ENCODE results near the gene TNS1. TPM values are rescaled to one million over a fixed set of nuclear protein-coding genes. Genes with fewer than 3 reads are reported as not detected.

The TNS1 gene
- total RNA-seq, 2 donors from 2014 or later, result 1,836 to 2,296 TPM

- DNase-seq (ENCODE audit: low spot score), result no peak
- ATAC-seq (ENCODE audit: insufficient number of reproducible peaks, low FRiP score, low read depth), result no peak
- peaks cover 35 to 78% of the 10 kb centered on the region in 2 donors for H3K4me1 ChIP-seq (ENCODE audit: control insufficient read depth in 1 of 2, low read depth in 2 of 2)
Measured at GRCh38 chr2:217992061-217992460, 10.7 kb downstream of the TNS1 start.

GRCh38 chr2:217990791-217991465 is 11.9 kb downstream of the TNS1 start:
- no peak for TF ChIP-seq CTCF (IDR thresholded peaks at IDR 0.05)
- no peaks in the 10 kb centered on the region for H3K9me3 ChIP-seq
- H3K36me3 ChIP-seq, result peaks cover 23% of the 10 kb centered on the region
- H3K4me1 ChIP-seq (ENCODE audit: control insufficient read depth in 1 of 2, low read depth in 2 of 2), result peaks cover 27 to 70% of the 10 kb centered on the region in 2 donors
- no peaks in the 10 kb centered on the region for H3K27me3 ChIP-seq (replicated peaks; ENCODE audit: insufficient read depth)
- ATAC-seq (ENCODE audit: insufficient number of reproducible peaks, low FRiP score, low read depth), result no peak
- H3K4me3 ChIP-seq, result no peak overlapping the region
- DNase-seq (ENCODE audit: low spot score), result no peak
- H3K27ac ChIP-seq, result no peak overlapping the region

More at GRCh38 chr2:217992061-217992460, 10.7 kb downstream of the TNS1 start:
- TF ChIP-seq CTCF (IDR thresholded peaks at IDR 0.05), result no peak
- Histone ChIP-seq H3K4me3 (no peak overlapping the region), H3K27ac (no peak overlapping the region), H3K9me3 (no peaks in the 10 kb centered on the region), H3K36me3 (peaks cover 15% of the 10 kb centered on the region), H3K27me3 (replicated peaks; ENCODE audit: insufficient read depth) (no peaks in the 10 kb centered on the region)

- no peaks in the 10 kb centered on the region for H3K27me3 ChIP-seq (replicated peaks; ENCODE audit: insufficient read depth)
- peaks cover 23% of the 10 kb centered on the region for H3K36me3 ChIP-seq
- peaks cover 22 to 65% of the 10 kb centered on the region in 2 donors for H3K4me1 ChIP-seq (ENCODE audit: control insufficient read depth in 1 of 2, low read depth in 2 of 2)
- DNase-seq (ENCODE audit: low spot score), result no peak
- no peak overlapping the region for H3K27ac ChIP-seq
- H3K4me3 ChIP-seq, result no peak overlapping the region
- TF ChIP-seq CTCF (IDR thresholded peaks at IDR 0.05), result no peak
- no peaks in the 10 kb centered on the region for H3K9me3 ChIP-seq
- ATAC-seq (ENCODE audit: insufficient number of reproducible peaks, low FRiP score, low read depth), result no peak
Measured at GRCh38 chr2:217990389-217990788, 12.4 kb downstream of the TNS1 start.

- Histone ChIP-seq H3K36me3 (peaks cover 23% of the 10 kb centered on the region), H3K4me1 (ENCODE audit: control insufficient read depth in 1 of 2, low read depth in 2 of 2) (peaks cover 13 to 55% of the 10 kb centered on the region in 2 donors), H3K27ac (peak overlapping the region; percentile 26 to 60), H3K4me3 (no peak overlapping the region), H3K9me3 (no peaks in the 10 kb centered on the region), H3K27me3 (replicated peaks; ENCODE audit: insufficient read depth) (no peaks in the 10 kb centered on the region)
- no peak for TF ChIP-seq CTCF (IDR thresholded peaks at IDR 0.05)
- no peak for DNase-seq (ENCODE audit: low spot score)
- ATAC-seq (ENCODE audit: insufficient number of reproducible peaks, low FRiP score, low read depth), result no peak
Measured at GRCh38 chr2:217989221-217989948, 13.4 kb downstream of the TNS1 start.

- DNase-seq (ENCODE audit: low spot score), result no peak
Measured at GRCh38 chr2:217988840-217989204, 14.0 kb downstream of the TNS1 start.

More at GRCh38 chr2:217988840-217989204, 14.0 kb downstream of the TNS1 start:
- no peak overlapping the region for H3K4me3 ChIP-seq
- ATAC-seq (ENCODE audit: insufficient number of reproducible peaks, low FRiP score, low read depth), result peak; percentile 6
- H3K9me3 ChIP-seq, result no peaks in the 10 kb centered on the region
- peaks cover 23% of the 10 kb centered on the region for H3K36me3 ChIP-seq
- no peaks in the 10 kb centered on the region for H3K27me3 ChIP-seq (replicated peaks; ENCODE audit: insufficient read depth)
- H3K27ac ChIP-seq, result peak overlapping the region; percentile 26 to 60
- TF ChIP-seq CTCF (IDR thresholded peaks at IDR 0.05), result no peak
- H3K4me1 ChIP-seq (ENCODE audit: control insufficient read depth in 1 of 2, low read depth in 2 of 2), result peaks cover 8 to 49% of the 10 kb centered on the region in 2 donors
